Upper lobe of left lung (tissue), 4 donors: ENCODE results near the gene ZNF552.

Source experiments
- CTCF ChIP-seq, 6 experiments: fragments of 450-650 bp in 4 of 6; fragments of 200-600 bp in 2 of 6; sonication (generic) in 2 of 6; IDR thresholded peaks; one replicate each; pipeline ENCODE4 v1.5.1; 2016 to 2019; ENCODE audit warnings: antibody characterized with exemption in 6 of 6
- EP300 ChIP-seq, 4 donors: sonication (generic); formaldehyde crosslinking; IDR thresholded peaks; one replicate each; pipeline ENCODE4 v1.5.1; 2017; ENCODE audit warnings: antibody characterized with exemption in 4 of 4, control low read depth in 2 of 4
- POLR2AphosphoS5 ChIP-seq, 2 donors: sonication (generic); formaldehyde crosslinking; IDR thresholded peaks; one replicate each; pipeline ENCODE4 v1.5.1; 2017; ENCODE audit warnings: antibody characterized with exemption in 2 of 2

GRCh38 chr19:57807541-57807940 lies 7.2 kb downstream of the ZNF552 start:
- no peak for TF ChIP-seq EP300 (IDR thresholded peaks at IDR 0.05)
- no peak for TF ChIP-seq CTCF (IDR thresholded peaks at IDR 0.05)
- no peak for TF ChIP-seq POLR2AphosphoS5 (IDR thresholded peaks at IDR 0.05)
